HG03457 (cell line): ENCODE measurements around the gene ATP11A.

ENCODE experiments used
- ATAC-seq: cut with Tn5 transposase; IDR thresholded peaks from one replicate; pipeline ENCODE4 v1.9.1; 2021; ENCODE audit warnings: moderate number of reproducible peaks; ENCODE audit not compliant: unreplicated experiment

ATP11A gene

GRCh38 chr13:112912726-112913440 lies 223.0 kb downstream of the ATP11A start:
- no peak for ATAC-seq

- ATAC-seq = no peak
Measured at GRCh38 chr13:112916296-112916695, 226.5 kb downstream of the ATP11A start.

- no peak for ATAC-seq
Measured at GRCh38 chr13:112917056-112917664, 227.3 kb downstream of the ATP11A start.

- ATAC-seq = no peak
Measured at GRCh38 chr13:112917737-112918136, 227.9 kb downstream of the ATP11A start.

- no peak for ATAC-seq
Measured at GRCh38 chr13:112918266-112918665, 228.4 kb downstream of the ATP11A start.

GRCh38 chr13:112918746-112919145 lies 228.9 kb downstream of the ATP11A start:
- no peak for ATAC-seq

GRCh38 chr13:112923962-112924361 lies 234.1 kb downstream of the ATP11A start:
- no peak for ATAC-seq

GRCh38 chr13:112924365-112924764 lies 234.5 kb downstream of the ATP11A start:
- ATAC-seq = no peak

GRCh38 chr13:112926003-112926402 lies 236.2 kb downstream of the ATP11A start:
- ATAC-seq = no peak

- ATAC-seq = no peak
Measured at GRCh38 chr13:112926993-112927392, 237.2 kb downstream of the ATP11A start.

- ATAC-seq = no peak
Measured at GRCh38 chr13:112928020-112928971, 238.5 kb downstream of the ATP11A start.

GRCh38 chr13:112928972-112929782 lies 239.3 kb downstream of the ATP11A start:
- no peak for ATAC-seq

- no peak for ATAC-seq
Measured at GRCh38 chr13:112929783-112930055, 239.9 kb downstream of the ATP11A start.

GRCh38 chr13:112930192-112930591 lies 240.4 kb downstream of the ATP11A start:
- no peak for ATAC-seq

GRCh38 chr13:112931028-112931934 lies 241.4 kb downstream of the ATP11A start:
- ATAC-seq = peak; percentile 83

- no peak for ATAC-seq
Measured at GRCh38 chr13:112932971-112933370, 243.1 kb downstream of the ATP11A start.

GRCh38 chr13:112933649-112934048 lies 243.8 kb downstream of the ATP11A start:
- no peak for ATAC-seq

GRCh38 chr13:112934078-112934477 lies 244.2 kb downstream of the ATP11A start:
- ATAC-seq = no peak
